Limb (tissue), 2 donors: Measurements from ENCODE around the gene MGAT4C.
"Not testable (repeated sequence)": the region's sequence is repeated elsewhere in the genome, so short reads cannot be mapped to it uniquely, and the experiment has no call there.

Source experiments
- DNase-seq, 2 donors: peaks; one replicate each; pipeline ENCODE4 v3.0.0-alpha.2; 2016; ENCODE audit errors: extremely low spot score in 2 of 2

MGAT4C gene

GRCh38 chr12:86134561-86134960 is 121.6 kb downstream of the MGAT4C start:
- DNase-seq = no peak

GRCh38 chr12:86126900-86127299 is 129.3 kb downstream of the MGAT4C start:
- DNase-seq = not testable (repeated sequence)

GRCh38 chr12:86122846-86123468 is 133.2 kb downstream of the MGAT4C start:
- DNase-seq = no peak

GRCh38 chr12:86118161-86118560 is 138.0 kb downstream of the MGAT4C start:
- no peak for DNase-seq

- DNase-seq = no peak
Measured at GRCh38 chr12:86117711-86118110, 138.5 kb downstream of the MGAT4C start.

GRCh38 chr12:86104087-86104486 is 152.1 kb downstream of the MGAT4C start:
- no peak for DNase-seq

- no peak for DNase-seq
Measured at GRCh38 chr12:86097161-86097560, 159.0 kb downstream of the MGAT4C start.

- no peak for DNase-seq
Measured at GRCh38 chr12:86091681-86092080, 164.5 kb downstream of the MGAT4C start.

GRCh38 chr12:86081843-86082242 is 174.3 kb downstream of the MGAT4C start:
- no peak for DNase-seq

- DNase-seq = not testable (repeated sequence)
Measured at GRCh38 chr12:86059052-86059451, 197.1 kb downstream of the MGAT4C start.

GRCh38 chr12:86057092-86057845 is 198.9 kb downstream of the MGAT4C start:
- no peak for DNase-seq

GRCh38 chr12:86052921-86053320 is 203.3 kb downstream of the MGAT4C start:
- no peak for DNase-seq

GRCh38 chr12:86050010-86050409 is 206.2 kb downstream of the MGAT4C start:
- no peak for DNase-seq

- DNase-seq = no peak
Measured at GRCh38 chr12:86044396-86044795, 211.8 kb downstream of the MGAT4C start.

GRCh38 chr12:86042062-86042461 is 214.1 kb downstream of the MGAT4C start:
- no peak for DNase-seq

- DNase-seq = no peak
Measured at GRCh38 chr12:86018361-86018760, 237.8 kb downstream of the MGAT4C start.

- DNase-seq = no peak
Measured at GRCh38 chr12:86015026-86015425, 241.2 kb downstream of the MGAT4C start.

- no peak for DNase-seq
Measured at GRCh38 chr12:86006727-86007126, 249.5 kb downstream of the MGAT4C start.

GRCh38 chr12:85998074-85998473 is 258.1 kb downstream of the MGAT4C start:
- no peak for DNase-seq

GRCh38 chr12:85996280-85996679 is 259.9 kb downstream of the MGAT4C start:
- DNase-seq = no peak

- no peak for DNase-seq
Measured at GRCh38 chr12:85993746-85994145, 262.4 kb downstream of the MGAT4C start.

- no peak for DNase-seq
Measured at GRCh38 chr12:85985996-85986395, 270.2 kb downstream of the MGAT4C start.

- no peak for DNase-seq
Measured at GRCh38 chr12:85983601-85984000, 272.6 kb downstream of the MGAT4C start.
